Spleen (tissue), 7 donors: ENCODE results near the gene AGO3.

Source experiments
- CTCF ChIP-seq, 11 experiments: fragments of 200-600 bp in 7 of 11; fragments of 450-650 bp in 4 of 11; sonication (generic) in 4 of 11; IDR thresholded peaks in 8 of 11; conservative IDR thresholded peaks in 3 of 11; 1 replicate in 7 of 11; 2 replicates in 4 of 11; pipeline versions ENCODE4 v1.4.0 to v1.8.0; 2016 to 2021; ENCODE audit warnings: antibody characterized with exemption in 11 of 11, inconsistent platforms in 4 of 11, mild to moderate bottlenecking in 1 of 11
- POLR2A ChIP-seq, 3 donors: fragments of 450-650 bp; IDR thresholded peaks; one replicate each; pipeline ENCODE4 v1.5.1; 2017; ENCODE audit warnings: antibody characterized with exemption in 3 of 3, mild to moderate bottlenecking in 1 of 3
- POLR2AphosphoS5 ChIP-seq, 3 donors: sonication (generic); formaldehyde crosslinking; IDR thresholded peaks; one replicate each; pipeline ENCODE4 v1.5.1; 2017; ENCODE audit warnings: antibody characterized with exemption in 3 of 3
- donor health status: DM: no; HTN: no; CAD: no; lungs with moderate emphysema.
- donor health status: DM: no; HTN: no; CAD: no.
- donor health status: DM: no; HTN: no; CAD: no.

- TF ChIP-seq POLR2A (IDR thresholded peaks at IDR 0.05) (no peak), CTCF (IDR thresholded peaks at IDR 0.05 in 8 of 11, conservative IDR thresholded peaks at IDR 0.05 in 3 of 11) (no peak), POLR2AphosphoS5 (IDR thresholded peaks at IDR 0.05) (no peak)
These were observed 4.8 kb downstream of the AGO3 start for GRCh38 chr1:35935442-35936388.
